Esophagus muscularis mucosa (tissue), 2 donors: ENCODE results near the gene EIF1.
A peak's percentile ranks its signal among the peaks of the same experiment; 100 is the strongest.

Experiments used
- POLR2A ChIP-seq: fragments of 450-650 bp; IDR thresholded peaks from one replicate; pipeline ENCODE4 v1.6.1; 2017; ENCODE audit warnings: antibody characterized with exemption, moderate library complexity, mild to moderate bottlenecking, low read depth
- POLR2AphosphoS5 ChIP-seq, 2 donors: sonication (generic); formaldehyde crosslinking; IDR thresholded peaks; one replicate each; pipeline ENCODE4 v1.6.1; 2017; ENCODE audit warnings: antibody characterized with exemption in 2 of 2

- TF ChIP-seq POLR2AphosphoS5 (IDR thresholded peaks at IDR 0.05) (peak; percentile 30 to 78), POLR2A (no peak)
Measured at GRCh38 chr17:41697122-41697962, 8.7 kb downstream of the EIF1 start.
